Transverse colon (tissue), 3 donors: ENCODE measurements around the gene MYO9A.

Source experiments
- CTCF ChIP-seq, 5 experiments: fragments of 200-600 bp in 3 of 5; fragments of 450-650 bp in 2 of 5; sonication (generic) in 3 of 5; IDR thresholded peaks; 1 replicate in 2 of 5; 2 replicates in 3 of 5; pipeline ENCODE4 v1.5.1; 2016 to 2017; ENCODE audit warnings: antibody characterized with exemption in 5 of 5, inconsistent platforms in 3 of 5, mild to moderate bottlenecking in 2 of 5, moderate library complexity in 1 of 5
- EP300 ChIP-seq: sonication (generic); formaldehyde crosslinking; IDR thresholded peaks from one replicate; pipeline ENCODE4 v1.6.1; 2017; ENCODE audit warnings: antibody characterized with exemption, low read depth
- POLR2A ChIP-seq: fragments of 450-650 bp; IDR thresholded peaks from one replicate; pipeline ENCODE4 v1.6.1; 2016; ENCODE audit warnings: antibody characterized with exemption, mild to moderate bottlenecking, moderate library complexity

GRCh38 chr15:71874245-71874644 is 243.7 kb downstream of the MYO9A start:
- TF ChIP-seq CTCF (IDR thresholded peaks at IDR 0.05): no peak
- TF ChIP-seq POLR2A: no peak
- TF ChIP-seq EP300: no peak
